Hepatocyte (in vitro differentiated cells): ENCODE measurements around the gene AKT2. TPM values are rescaled to one million over a fixed set of nuclear protein-coding genes. Genes with fewer than 3 reads are reported as not detected.
A peak's percentile ranks its signal among the peaks of the same experiment; 100 is the strongest.

Experiments
- DNase-seq: peaks from one replicate; pipeline ENCODE4 v3.0.0-alpha.2; 2016; ENCODE audit warnings: low spot score
- H2AFZ ChIP-seq: fragments of 200-600 bp; sonication (generic); 2 replicates; pipeline ENCODE4 v1.6.0; 2016; ENCODE audit warnings: antibody characterized with exemption, mild to moderate bottlenecking
- H3K27ac ChIP-seq: fragments of 200-600 bp; sonication (generic); 2 replicates; pipeline ENCODE4 v1.5.1; 2016; ENCODE audit warnings: mild to moderate bottlenecking
- H3K27me3 ChIP-seq: fragments of 200-600 bp; sonication (generic); 2 replicates; pipeline ENCODE4 v1.6.1; 2016
- H3K36me3 ChIP-seq: fragments of 200-600 bp; sonication (generic); replicated peaks from 2 replicates; pipeline ENCODE4 v1.5.1; 2016; ENCODE audit warnings: low read depth; ENCODE audit not compliant: insufficient read depth
- H3K4me1 ChIP-seq: fragments of 200-600 bp; sonication (generic); 2 replicates; pipeline ENCODE4 v1.5.1; 2016; ENCODE audit warnings: mild to moderate bottlenecking, moderate library complexity; ENCODE audit not compliant: insufficient read depth
- H3K4me2 ChIP-seq: fragments of 200-600 bp; sonication (generic); 2 replicates; pipeline ENCODE4 v1.6.0; 2016
- H3K4me3 ChIP-seq: fragments of 200-600 bp; sonication (generic); 2 replicates; pipeline ENCODE4 v1.5.1; 2016; ENCODE audit warnings: mild to moderate bottlenecking
- H3K79me2 ChIP-seq: fragments of 200-600 bp; sonication (generic); 2 replicates; pipeline ENCODE4 v1.6.0; 2017; ENCODE audit warnings: mild to moderate bottlenecking
- H3K9me2 ChIP-seq: fragments of 200-600 bp; sonication (generic); replicated peaks from 2 replicates; pipeline ENCODE4 v1.6.0; 2017; ENCODE audit warnings: mild to moderate bottlenecking; ENCODE audit not compliant: insufficient read depth
- H3K9me3 ChIP-seq: fragments of 200-600 bp; sonication (generic); 2 replicates; pipeline ENCODE4 v1.5.1; 2016; ENCODE audit warnings: low read depth, mild to moderate bottlenecking
- H4K20me1 ChIP-seq: fragments of 200-600 bp; sonication (generic); 2 replicates; pipeline ENCODE4 v1.6.0; 2016; ENCODE audit warnings: mild to moderate bottlenecking; ENCODE audit not compliant: insufficient read depth, poor library complexity, severe bottlenecking
- EZH2 ChIP-seq: fragments of 200-600 bp; sonication (generic); IDR thresholded peaks from 2 replicates; pipeline ENCODE4 v1.6.1; 2016; ENCODE audit warnings: antibody characterized with exemption, mild to moderate bottlenecking, borderline replicate concordance
- EZH2phosphoT487 ChIP-seq: fragments of 200-600 bp; sonication (generic); IDR thresholded peaks from one replicate; pipeline ENCODE4 v1.6.1; 2018; ENCODE audit warnings: antibody characterized with exemption, mild to moderate bottlenecking, low read depth, moderate library complexity; ENCODE audit not compliant: unreplicated experiment, severe bottlenecking
- WGBS: methylation state at CpG from one replicate; pipeline ENCODE4 v1.1.6; 2016; ENCODE audit warnings: low lambda C conversion rate; ENCODE audit errors: missing lambda C conversion rate; 5-methylcytosine and 5-hydroxymethylcytosine counted together
- polyA plus RNA-seq: library from polyadenylated mRNA; unstranded; fragments of >200 nt; fragmentation: Nextera tagmentation; extraction: Ambion mirVana; gene quantifications from 2 replicates; pipeline ENCODE4 v1.2.1, GENCODE V29; 2016
- total RNA-seq: library from RNA; depleted of rRNA; stranded (reverse); fragments of >200 nt; gene quantifications from 2 replicates; pipeline ENCODE4 v1.2.3, GENCODE V29; 2014
- TF ChIP-seq, protein P1 (sequence below): fragments of 200-600 bp; sonication (generic); IDR thresholded peaks from 2 replicates; pipeline ENCODE4 v1.5.1; 2016; ENCODE audit warnings: antibody characterized with exemption, mild to moderate bottlenecking; ENCODE audit not compliant: poor library complexity

The AKT2 gene
- total and polyA plus RNA-seq, 2 experiments from 2014 or later: 54.9 to 106 TPM

DNA sequence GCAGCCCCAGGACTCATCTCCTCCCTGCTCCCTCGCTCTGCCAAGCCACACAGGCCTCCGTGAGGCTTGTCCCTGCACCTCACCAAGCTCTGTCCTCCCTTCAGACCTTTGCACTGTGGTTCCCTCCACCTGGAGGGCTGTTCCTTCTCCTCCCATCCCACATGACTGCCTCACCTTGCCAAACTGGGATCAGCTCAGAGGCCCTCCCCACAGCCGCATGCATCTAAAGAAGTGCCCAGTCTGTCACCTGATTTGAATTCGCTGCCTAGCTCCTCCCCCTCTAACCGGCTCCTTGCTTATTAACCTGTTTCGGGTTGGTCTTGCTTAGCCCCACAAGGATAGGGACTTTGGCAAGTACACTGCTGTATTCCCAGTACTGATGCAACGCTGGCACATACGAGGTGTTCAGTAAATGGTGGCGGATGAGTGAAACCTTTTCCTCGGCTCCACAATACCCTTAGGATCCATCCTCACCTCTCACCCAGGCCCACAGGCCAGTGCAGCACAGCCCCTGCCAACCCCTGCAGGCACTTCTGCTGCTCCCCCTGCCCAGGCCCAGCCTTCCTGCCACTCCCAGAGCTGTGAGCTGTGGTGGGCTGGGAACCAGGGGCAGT is 4.4 kb downstream of the AKT2 start:
- Histone ChIP-seq H3K27me3 (no peaks in the 10 kb centered on the region), H3K27ac (peak overlapping the region; percentile 89), H3K79me2 (peaks cover 92% of the 10 kb centered on the region), H4K20me1 (peaks cover 34% of the 10 kb centered on the region), H3K9me2 (no peaks in the 10 kb centered on the region), H3K9me3 (no peaks in the 10 kb centered on the region), H3K4me2 (peak overlapping the region; percentile 68), H3K4me3 (no peak overlapping the region), H2AFZ (no peak overlapping the region), H3K36me3 (no peaks in the 10 kb centered on the region), H3K4me1 (peaks cover 57% of the 10 kb centered on the region)
- DNase-seq: peak; percentile 56
- TF ChIP-seq EZH2 (no peak), EZH2phosphoT487 (no peak)
- TF ChIP-seq, protein P1, sequence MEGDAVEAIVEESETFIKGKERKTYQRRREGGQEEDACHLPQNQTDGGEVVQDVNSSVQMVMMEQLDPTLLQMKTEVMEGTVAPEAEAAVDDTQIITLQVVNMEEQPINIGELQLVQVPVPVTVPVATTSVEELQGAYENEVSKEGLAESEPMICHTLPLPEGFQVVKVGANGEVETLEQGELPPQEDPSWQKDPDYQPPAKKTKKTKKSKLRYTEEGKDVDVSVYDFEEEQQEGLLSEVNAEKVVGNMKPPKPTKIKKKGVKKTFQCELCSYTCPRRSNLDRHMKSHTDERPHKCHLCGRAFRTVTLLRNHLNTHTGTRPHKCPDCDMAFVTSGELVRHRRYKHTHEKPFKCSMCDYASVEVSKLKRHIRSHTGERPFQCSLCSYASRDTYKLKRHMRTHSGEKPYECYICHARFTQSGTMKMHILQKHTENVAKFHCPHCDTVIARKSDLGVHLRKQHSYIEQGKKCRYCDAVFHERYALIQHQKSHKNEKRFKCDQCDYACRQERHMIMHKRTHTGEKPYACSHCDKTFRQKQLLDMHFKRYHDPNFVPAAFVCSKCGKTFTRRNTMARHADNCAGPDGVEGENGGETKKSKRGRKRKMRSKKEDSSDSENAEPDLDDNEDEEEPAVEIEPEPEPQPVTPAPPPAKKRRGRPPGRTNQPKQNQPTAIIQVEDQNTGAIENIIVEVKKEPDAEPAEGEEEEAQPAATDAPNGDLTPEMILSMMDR: no peak
- 83% methylated on average over 10 of the region's 10 CpGs for WGBS

DNA sequence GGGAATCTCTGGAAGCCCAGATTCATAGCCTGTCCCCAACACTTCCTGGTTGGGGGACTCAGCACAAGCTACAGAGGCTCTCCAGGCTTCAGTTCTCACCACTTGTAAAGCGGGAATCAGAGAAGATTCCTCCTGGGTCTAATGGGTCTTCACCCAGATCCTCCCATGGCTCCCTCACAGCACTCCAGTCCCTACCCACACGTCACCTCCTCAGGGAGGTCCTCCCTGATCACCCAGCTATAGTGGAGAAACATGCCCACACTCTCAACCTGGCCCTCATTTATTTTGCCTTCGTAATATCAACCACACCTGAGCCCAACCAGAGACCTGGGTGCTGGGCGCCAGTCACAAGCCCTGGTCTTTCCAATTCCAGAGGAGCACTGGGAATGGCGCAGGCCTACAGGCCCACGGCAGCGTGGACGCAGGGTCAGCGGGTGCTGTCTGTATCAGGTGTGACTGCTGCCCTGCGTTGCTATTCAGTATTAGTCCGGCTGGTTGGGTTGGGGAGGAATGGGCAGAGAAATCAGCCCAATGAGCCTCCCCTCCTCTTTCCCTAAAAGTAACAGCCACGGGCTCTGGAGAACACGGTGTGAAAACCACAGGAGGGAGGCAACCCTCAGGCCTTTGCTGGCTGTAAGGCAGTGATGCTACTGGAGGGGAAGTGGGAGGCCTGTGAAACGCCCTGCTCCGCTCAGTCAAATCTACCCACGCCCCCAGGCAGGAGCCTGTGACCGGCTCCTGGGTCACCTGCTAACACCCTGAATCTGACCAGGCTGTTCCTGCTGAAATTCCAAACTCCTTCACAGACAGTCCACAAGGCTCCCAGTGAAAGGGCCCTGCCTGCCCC is 5.2 kb downstream of the AKT2 start:
- Histone ChIP-seq H3K4me1 (peaks cover 55% of the 10 kb centered on the region), H3K9me2 (no peaks in the 10 kb centered on the region)

DNA sequence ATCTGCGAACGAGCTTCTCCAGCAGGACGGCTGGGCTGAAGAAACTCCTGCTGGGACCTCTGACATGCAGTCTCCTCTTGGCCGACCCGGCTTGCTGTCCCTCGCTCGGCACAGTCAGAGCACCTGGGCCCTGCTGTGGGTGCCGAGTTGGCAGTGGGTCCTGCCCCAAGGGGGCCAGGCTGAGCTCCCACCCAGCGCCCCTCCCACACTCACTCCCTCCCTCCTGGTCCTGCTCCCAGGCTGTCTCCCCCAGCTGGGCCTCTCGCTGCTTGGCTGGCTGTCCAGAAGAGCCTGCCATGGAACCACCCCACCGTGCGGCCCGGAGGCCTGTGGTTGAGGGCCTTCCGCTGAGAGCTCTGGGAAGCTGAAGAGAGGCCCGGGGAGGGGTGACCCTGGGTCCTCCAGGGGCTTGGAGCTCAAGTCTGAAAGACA is 6.0 kb downstream of the AKT2 start:
- no peak overlapping the region for H3K4me3 ChIP-seq
- WGBS: 82% methylated on average over 14 of the region's 15 CpGs
- H3K9me2 ChIP-seq: no peaks in the 10 kb centered on the region
- no peak overlapping the region for H2AFZ ChIP-seq
- H3K36me3 ChIP-seq: no peaks in the 10 kb centered on the region
- H3K27me3 ChIP-seq: no peaks in the 10 kb centered on the region
- H3K4me1 ChIP-seq: peaks cover 55% of the 10 kb centered on the region
- peaks cover 98% of the 10 kb centered on the region for H3K79me2 ChIP-seq
- H4K20me1 ChIP-seq: peaks cover 47% of the 10 kb centered on the region
- peak; percentile 64 for DNase-seq
- H3K27ac ChIP-seq: peak overlapping the region; percentile 89
- TF ChIP-seq, protein P1: no peak
- no peak for TF ChIP-seq EZH2phosphoT487
- no peak for TF ChIP-seq EZH2
- H3K9me3 ChIP-seq: no peaks in the 10 kb centered on the region
- H3K4me2 ChIP-seq: peak overlapping the region; percentile 68

More for the DNA sequence above, 5.2 kb downstream of the AKT2 start:
- peak; percentile 4 for DNase-seq
- Histone ChIP-seq H4K20me1 (peaks cover 38% of the 10 kb centered on the region), H3K27me3 (no peaks in the 10 kb centered on the region), H3K27ac (peak overlapping the region; percentile 89), H2AFZ (no peak overlapping the region), H3K4me2 (peak overlapping the region; percentile 68), H3K36me3 (no peaks in the 10 kb centered on the region), H3K4me3 (no peak overlapping the region), H3K79me2 (peaks cover 97% of the 10 kb centered on the region), H3K9me3 (no peaks in the 10 kb centered on the region)
- WGBS: 89% methylated on average over 17 of the region's 17 CpGs
- TF ChIP-seq, protein P1: no peak
- TF ChIP-seq EZH2phosphoT487: no peak
- TF ChIP-seq EZH2: no peak
